ENCODE measurements around the gene EIF3K. TPM values are rescaled to one million over a fixed set of nuclear protein-coding genes. Genes with fewer than 3 reads are reported as not detected.

EIF3K gene
- total RNA-seq, 6 donors from 2014 or later = 142 to 404 (median 242) TPM

DNA sequence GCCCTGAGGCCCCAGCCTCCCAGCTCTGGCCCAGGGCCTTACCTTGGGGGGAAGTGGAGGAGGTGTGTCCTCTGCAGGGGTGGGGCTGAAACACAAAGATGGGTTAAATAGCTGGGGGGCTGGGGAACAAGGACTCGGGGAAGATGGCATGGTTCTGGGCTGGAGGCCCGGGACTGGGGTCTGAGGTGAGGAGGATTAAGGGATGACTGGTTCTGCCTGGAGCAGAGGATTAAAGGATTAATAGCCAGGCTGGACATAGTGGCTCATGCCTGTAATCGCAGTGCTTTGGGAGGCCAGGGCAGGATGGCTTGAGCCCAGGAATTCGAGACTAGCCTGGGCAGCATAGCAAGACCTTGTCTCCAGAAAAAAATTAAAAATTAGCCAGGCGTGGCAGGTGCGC, 12.9 kb upstream of the EIF3K start:
- H3K27me3 ChIP-seq = no peaks in the 10 kb centered on the region
- H3K27ac ChIP-seq = no peak overlapping the region
- H3K36me3 ChIP-seq = no peaks in the 10 kb centered on the region
- ATAC-seq (ENCODE audit: low FRiP score in 2 of 2) = no peak
- WGBS, 2 donors = 81 to 88% methylated on average over 6 of the region's 6 CpGs
- H3K4me3 ChIP-seq = no peak overlapping the region
- no peaks in the 10 kb centered on the region for H3K9me3 ChIP-seq
- TF ChIP-seq EP300 (IDR thresholded peaks at IDR 0.05) (no peak), POLR2AphosphoS5 (IDR thresholded peaks at IDR 0.05) (no peak), CTCF (IDR thresholded peaks at IDR 0.05) (no peak), POLR2A (IDR thresholded peaks at IDR 0.05) (no peak)
- DNase-seq = no peak
- H3K4me1 ChIP-seq = no peaks in the 10 kb centered on the region

- no peak for ATAC-seq (ENCODE audit: low FRiP score in 2 of 2)
- H3K4me1 ChIP-seq = peaks cover 7 to 12% (median 8%) of the 10 kb centered on the region in 4 donors
- H3K27ac ChIP-seq = no peak overlapping the region
- DNase-seq = no peak
- no peak overlapping the region for H3K4me3 ChIP-seq
- H3K9me3 ChIP-seq = no peaks in the 10 kb centered on the region
- H3K36me3 ChIP-seq = no peaks in the 10 kb centered on the region
- no peaks in the 10 kb centered on the region for H3K27me3 ChIP-seq
- TF ChIP-seq EP300 (IDR thresholded peaks at IDR 0.05) = no peak
- no peak for TF ChIP-seq POLR2AphosphoS5 (IDR thresholded peaks at IDR 0.05)
- TF ChIP-seq CTCF (IDR thresholded peaks at IDR 0.05) = no peak
- TF ChIP-seq POLR2A (IDR thresholded peaks at IDR 0.05) = no peak
- 71 to 78% methylated on average over 2 to 3 of the region's 3 CpGs for WGBS, 2 donors
Measured at GRCh38 chr19:38614289-38614688, 4.7 kb upstream of the EIF3K start.

DNA sequence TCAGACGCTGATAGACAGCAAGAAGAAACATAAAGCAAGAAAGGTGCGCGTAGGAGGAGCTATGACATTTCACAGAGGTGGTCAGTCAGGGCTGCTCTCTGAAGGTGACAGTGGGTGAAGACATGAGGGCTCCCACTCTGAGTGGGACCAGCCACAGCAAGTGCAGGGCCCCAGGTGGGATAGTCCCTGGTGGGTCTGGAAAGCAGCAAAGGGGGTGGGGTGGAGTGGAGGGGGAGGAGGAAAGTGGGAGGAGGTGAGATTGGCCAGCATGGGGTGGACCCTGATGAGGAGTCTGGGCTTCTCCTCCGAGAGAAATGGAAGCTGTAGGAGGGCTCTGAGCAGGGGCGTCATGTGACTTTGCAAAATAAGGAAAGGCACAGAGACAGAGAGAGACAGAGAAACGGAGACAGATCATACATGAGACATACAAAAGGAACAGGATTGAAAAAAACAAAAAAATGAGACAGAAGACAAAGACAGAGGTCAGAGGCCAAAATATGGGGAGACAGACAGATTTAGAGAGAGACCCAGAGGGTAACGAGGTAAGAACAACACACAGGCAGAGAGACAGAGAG, 3.9 kb upstream of the EIF3K start:
- DNase-seq = no peak
- no peaks in the 10 kb centered on the region for H3K27me3 ChIP-seq
- TF ChIP-seq POLR2A (IDR thresholded peaks at IDR 0.05) = no peak
- no peak for TF ChIP-seq POLR2AphosphoS5 (IDR thresholded peaks at IDR 0.05)
- TF ChIP-seq EP300 (IDR thresholded peaks at IDR 0.05) = no peak
- TF ChIP-seq CTCF (IDR thresholded peaks at IDR 0.05) = no peak
- H3K4me1 ChIP-seq = peaks cover 13 to 19% (median 14%) of the 10 kb centered on the region in 4 donors
- no peaks in the 10 kb centered on the region for H3K9me3 ChIP-seq
- WGBS, 2 donors = 79 to 83% methylated on average over 7 of the region's 7 CpGs
- no peaks in the 10 kb centered on the region for H3K36me3 ChIP-seq
- ATAC-seq (ENCODE audit: low FRiP score in 2 of 2) = no peak
- no peak overlapping the region for H3K27ac ChIP-seq
- no peak overlapping the region for H3K4me3 ChIP-seq

- no peak for ATAC-seq (ENCODE audit: low FRiP score in 2 of 2)
- WGBS, 2 donors = 81 to 92% methylated on average over 6 of the region's 6 CpGs
- Histone ChIP-seq H3K4me3 (no peak overlapping the region), H3K9me3 (no peaks in the 10 kb centered on the region), H3K4me1 (peaks cover 14 to 24% (median 16%) of the 10 kb centered on the region in 4 donors), H3K27me3 (no peaks in the 10 kb centered on the region), H3K27ac (no peak overlapping the region), H3K36me3 (peaks cover under 1 to 12% (median 10%) of the 10 kb centered on the region in 4 donors)
- TF ChIP-seq POLR2A (IDR thresholded peaks at IDR 0.05) (no peak), EP300 (IDR thresholded peaks at IDR 0.05) (no peak), CTCF (IDR thresholded peaks at IDR 0.05) (no peak), POLR2AphosphoS5 (IDR thresholded peaks at IDR 0.05) (no peak)
- no peak for DNase-seq
Measured at GRCh38 chr19:38616265-38616664, 2.7 kb upstream of the EIF3K start.

GRCh38 chr19:38617283-38617763, 1.7 kb upstream of the EIF3K start:
- Histone ChIP-seq H3K4me3 (peak overlapping the region in 3 of 4 donors; percentile 82 to 94 (median 88)), H3K36me3 (peaks cover 4 to 22% (median 20%) of the 10 kb centered on the region in 4 donors), H3K27ac (peak overlapping the region in 3 of 4 donors; percentile 37 to 94 (median 61)), H3K9me3 (no peaks in the 10 kb centered on the region), H3K4me1 (peaks cover 14 to 24% (median 16%) of the 10 kb centered on the region in 4 donors), H3K27me3 (no peaks in the 10 kb centered on the region)
- TF ChIP-seq CTCF (IDR thresholded peaks at IDR 0.05) (no peak), EP300 (IDR thresholded peaks at IDR 0.05) (no peak), POLR2AphosphoS5 (IDR thresholded peaks at IDR 0.05) (no peak), POLR2A (IDR thresholded peaks at IDR 0.05) (no peak)
- ATAC-seq (ENCODE audit: low FRiP score in 2 of 2) (no peak), DNase-seq (no peak)
- 57 to 62% methylated on average over 7 to 9 of the region's 9 CpGs for WGBS, 2 donors

All from upper lobe of left lung (tissue), 6 donors.